GM18502 (cell line): Measurements from ENCODE around the gene ADAMTS13.

Experiments used
- ATAC-seq: cut with Tn5 transposase; IDR thresholded peaks from one replicate; pipeline ENCODE4 v1.9.1; 2021; ENCODE audit warnings: mild to moderate bottlenecking; ENCODE audit not compliant: unreplicated experiment, poor library complexity

The ADAMTS13 gene

DNA sequence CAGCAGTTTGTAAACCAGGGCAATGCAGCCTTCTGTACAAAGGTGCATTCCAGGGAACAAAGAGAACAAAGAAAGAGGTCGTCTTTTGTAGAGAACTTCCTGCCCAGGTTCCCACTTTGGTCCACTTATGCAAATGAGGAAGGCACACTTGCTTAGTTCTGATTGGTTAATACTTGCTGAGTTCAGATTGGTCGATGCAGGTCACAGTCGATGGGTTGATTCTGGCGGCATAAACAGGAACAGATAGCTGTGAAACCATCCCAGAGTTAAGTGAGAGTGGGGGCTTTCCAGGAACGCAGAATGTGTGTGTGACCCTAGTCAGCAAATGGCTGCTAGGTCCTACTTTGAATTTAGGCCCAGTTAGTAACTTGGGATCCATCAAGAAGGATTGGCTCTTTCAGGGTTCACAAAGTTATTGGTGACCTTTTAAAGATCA, 1.8 kb upstream of the ADAMTS13 start:
- ATAC-seq: peak; percentile 41

DNA sequence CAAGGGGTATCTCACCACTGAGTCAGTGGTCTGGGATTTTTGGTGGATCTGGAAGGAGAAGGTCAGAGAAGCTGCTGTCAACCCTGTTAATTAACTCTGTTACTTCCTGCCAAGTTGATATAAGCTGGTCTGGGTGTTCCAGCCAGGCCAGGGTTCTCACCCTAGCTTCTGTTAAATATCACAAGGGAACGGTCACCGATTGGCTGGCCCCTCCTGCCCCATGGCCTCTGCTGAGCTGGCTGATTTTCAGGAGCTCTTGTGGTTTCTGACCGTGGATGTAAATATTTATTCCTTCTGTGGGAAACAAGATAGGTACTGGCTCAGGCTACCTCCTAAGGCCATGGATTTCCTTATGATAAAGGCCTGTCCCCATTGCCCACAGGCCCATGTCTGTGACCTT, 1.0 kb downstream of the ADAMTS13 start:
- ATAC-seq: no peak

- ATAC-seq: no peak
Observed at GRCh38 chr9:133424187-133424586, 2.0 kb downstream of the ADAMTS13 start.

GRCh38 chr9:133425049-133425632, 3.0 kb downstream of the ADAMTS13 start:
- no peak for ATAC-seq

DNA sequence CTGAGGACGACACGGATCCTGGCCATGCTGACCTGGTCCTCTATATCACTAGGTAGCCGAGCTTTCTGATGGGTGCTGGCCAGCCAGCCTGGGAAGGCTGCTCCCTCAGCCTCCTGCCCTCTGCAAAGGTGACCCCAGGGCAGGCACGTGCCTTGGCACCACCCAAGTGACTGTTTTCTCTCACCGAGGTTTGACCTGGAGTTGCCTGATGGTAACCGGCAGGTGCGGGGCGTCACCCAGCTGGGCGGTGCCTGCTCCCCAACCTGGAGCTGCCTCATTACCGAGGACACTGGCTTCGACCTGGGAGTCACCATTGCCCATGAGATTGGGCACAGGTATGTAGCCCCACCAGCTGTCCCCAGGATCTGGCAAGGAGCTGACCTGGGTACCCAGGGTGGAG, 3.8 kb downstream of the ADAMTS13 start:
- ATAC-seq: no peak

DNA sequence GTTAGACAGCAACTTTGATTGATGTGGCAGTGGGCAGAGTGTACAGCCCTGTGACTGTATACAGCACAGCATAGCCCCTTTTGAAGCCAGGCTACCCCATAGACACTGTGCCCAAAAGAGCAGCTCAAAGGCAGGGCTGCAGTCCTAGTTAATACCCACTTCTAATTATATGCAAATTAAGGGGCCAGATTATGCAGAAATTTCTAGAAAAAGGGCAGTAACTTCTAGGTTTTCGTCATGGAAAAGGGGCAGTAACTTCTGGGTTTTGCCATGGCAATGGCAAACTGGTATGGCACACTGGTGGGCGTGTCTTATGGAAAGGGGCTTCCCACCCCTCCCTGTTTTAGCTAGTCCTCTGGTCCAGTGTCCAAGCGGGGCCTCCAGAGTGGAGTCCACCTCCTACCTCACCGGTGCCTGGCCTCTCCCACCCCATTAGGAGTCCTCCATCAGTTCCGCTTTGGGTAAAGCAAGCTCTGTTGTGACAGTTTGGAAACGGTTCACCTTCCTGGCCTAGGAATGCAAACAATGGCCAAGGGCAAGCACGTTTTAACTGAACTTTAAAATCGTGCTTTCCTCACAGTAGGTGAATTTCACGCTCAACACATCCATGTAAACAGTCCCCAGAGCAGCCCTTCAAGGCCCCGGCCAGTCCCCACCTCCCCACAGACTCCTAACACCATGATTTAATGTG, 5.6 kb downstream of the ADAMTS13 start:
- no peak for ATAC-seq

GRCh38 chr9:133428617-133429101, 6.5 kb downstream of the ADAMTS13 start:
- no peak for ATAC-seq

GRCh38 chr9:133429214-133429613, 7.0 kb downstream of the ADAMTS13 start:
- no peak for ATAC-seq

GRCh38 chr9:133429641-133430161, 7.5 kb downstream of the ADAMTS13 start:
- no peak for ATAC-seq

GRCh38 chr9:133430244-133430643, 8.1 kb downstream of the ADAMTS13 start:
- ATAC-seq: no peak

DNA sequence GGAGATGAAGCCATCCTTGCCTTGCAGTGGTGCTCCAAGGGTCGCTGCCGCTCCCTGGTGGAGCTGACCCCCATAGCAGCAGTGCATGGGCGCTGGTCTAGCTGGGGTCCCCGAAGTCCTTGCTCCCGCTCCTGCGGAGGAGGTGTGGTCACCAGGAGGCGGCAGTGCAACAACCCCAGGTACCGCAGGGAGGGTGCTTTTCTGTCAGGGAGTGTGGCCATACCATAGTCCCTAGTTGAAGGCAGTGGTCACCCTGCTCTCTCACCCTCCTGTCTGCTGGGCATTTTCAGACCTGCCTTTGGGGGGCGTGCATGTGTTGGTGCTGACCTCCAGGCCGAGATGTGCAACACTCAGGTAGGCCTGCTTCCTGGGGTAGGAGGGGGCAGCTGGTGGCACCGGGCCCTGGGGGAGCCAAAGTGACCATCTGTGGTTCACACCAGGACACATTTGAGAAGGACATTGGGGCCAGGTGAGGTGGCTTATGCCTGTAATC, 11.2 kb downstream of the ADAMTS13 start:
- no peak for ATAC-seq

DNA sequence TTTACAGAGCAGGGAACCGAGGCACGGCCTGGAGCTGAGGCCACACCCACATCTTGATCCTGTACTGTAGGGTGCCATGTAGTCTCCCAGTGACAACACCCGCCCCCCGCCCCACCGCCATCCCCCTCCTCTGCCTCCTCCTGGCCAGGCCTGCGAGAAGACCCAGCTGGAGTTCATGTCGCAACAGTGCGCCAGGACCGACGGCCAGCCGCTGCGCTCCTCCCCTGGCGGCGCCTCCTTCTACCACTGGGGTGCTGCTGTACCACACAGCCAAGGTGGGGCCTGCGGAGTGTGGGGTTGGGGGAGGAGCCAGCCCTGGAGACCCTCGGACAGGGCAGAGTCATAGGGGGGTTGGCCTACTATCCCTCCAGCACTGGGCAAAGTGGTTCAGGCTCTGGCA, 14.5 kb downstream of the ADAMTS13 start:
- no peak for ATAC-seq

DNA sequence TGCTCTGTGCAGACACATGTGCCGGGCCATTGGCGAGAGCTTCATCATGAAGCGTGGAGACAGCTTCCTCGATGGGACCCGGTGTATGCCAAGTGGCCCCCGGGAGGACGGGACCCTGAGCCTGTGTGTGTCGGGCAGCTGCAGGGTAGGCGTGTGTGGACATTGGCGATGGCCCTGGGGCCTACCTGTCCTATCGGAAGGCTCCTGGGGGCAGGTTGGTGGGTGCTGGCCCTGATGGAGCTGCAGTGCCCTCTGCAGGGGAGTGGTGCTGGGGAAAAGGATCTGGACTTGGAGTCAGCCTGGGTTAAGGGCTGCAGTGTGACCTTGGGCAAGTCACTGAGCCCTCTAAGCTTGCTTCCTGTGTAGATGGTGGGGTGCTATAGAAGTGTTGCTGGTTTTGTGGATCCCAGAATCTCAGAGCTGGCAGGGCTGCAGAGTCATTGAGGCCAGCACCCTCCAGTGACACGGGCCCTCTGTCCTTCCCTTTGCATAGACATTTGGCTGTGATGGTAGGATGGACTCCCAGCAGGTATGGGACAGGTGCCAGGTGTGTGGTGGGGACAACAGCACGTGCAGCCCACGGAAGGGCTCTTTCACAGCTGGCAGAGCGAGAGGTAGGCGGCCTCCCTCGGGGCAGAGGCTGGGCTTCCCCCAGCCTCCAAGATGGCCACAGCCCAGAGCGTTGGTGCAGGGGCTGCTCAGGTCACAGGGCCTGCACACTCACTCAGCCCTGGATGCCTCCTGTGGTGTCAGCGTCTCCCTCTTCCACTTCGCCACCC, 15.8 kb downstream of the ADAMTS13 start:
- no peak for ATAC-seq

- no peak for ATAC-seq
Observed at GRCh38 chr9:133439337-133439736, 17.2 kb downstream of the ADAMTS13 start.

DNA sequence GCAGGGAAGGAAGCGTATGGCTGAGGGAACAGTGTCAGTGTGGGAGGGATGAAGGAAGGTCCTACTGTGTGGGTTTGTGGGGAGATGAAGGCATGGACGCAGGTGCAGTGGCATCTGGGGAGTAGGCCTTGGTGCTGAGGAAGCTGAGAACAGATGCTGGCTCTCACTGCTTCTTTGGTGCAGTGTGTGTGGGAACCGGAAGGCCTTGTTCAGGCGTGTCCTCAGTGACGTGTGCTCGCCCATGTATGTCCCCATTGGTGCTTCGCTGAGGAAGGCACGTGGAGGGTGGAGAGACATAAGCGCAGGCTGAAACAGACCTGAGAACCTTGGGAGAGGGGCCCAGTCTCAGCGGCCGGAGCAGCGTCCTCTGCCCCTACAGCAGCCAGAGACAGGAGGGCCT, 18.7 kb downstream of the ADAMTS13 start:
- ATAC-seq: peak; percentile 65

DNA sequence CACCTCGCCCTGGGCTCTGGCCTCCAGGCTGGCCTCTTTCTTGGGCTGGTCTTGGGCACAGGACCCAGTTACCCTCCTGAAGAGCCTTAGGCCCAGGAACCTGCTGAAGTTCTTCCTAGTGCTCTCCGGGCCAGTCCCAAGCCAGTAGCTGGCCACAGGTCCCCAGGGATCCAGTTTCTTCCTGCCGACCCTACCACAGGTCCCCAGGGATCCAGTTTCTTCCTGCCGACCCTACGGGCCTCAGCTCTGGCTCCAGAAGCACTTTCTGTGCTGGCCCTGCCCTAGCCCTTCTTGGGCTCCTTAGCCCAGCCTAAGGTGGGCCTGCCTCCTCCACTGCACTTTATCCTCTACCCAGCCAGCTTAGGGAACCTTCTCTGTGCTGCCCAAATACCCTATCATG, 19.4 kb downstream of the ADAMTS13 start:
- ATAC-seq: no peak

DNA sequence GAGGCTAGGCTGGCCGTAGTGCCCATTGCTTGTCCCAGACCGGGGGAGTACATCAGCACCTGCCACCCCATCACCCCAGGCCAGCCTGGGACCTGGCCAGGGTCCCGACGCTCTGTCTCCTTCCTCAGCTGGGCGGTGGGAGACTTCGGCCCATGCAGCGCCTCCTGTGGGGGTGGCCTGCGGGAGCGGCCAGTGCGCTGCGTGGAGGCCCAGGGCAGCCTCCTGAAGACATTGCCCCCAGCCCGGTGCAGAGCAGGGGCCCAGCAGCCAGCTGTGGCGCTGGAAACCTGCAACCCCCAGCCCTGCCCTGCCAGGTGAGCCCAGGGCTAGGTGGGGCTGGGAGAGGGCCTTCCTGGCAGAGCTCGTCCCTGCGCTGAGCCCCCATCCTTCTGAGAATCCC, 21.1 kb downstream of the ADAMTS13 start:
- no peak for ATAC-seq

DNA sequence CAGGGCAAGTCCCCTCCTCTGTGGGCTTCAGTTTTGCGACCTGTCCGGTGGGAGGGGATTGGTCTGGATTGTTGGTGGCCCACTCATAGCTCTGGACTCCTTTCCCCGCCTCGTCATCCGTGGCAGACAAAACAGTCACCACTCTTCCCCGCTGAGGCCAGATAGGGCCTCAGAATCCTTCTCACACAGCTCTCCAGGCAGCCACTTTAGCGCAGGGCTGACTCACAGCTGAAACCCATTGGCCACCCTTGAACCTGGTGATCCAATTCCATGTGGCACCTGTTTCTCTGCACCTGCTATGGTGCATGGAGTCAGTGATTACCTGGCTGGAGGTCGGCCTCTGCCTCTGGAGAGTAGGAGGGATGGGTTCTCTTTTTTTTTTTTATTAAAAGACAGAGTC, 21.8 kb downstream of the ADAMTS13 start:
- no peak for ATAC-seq

DNA sequence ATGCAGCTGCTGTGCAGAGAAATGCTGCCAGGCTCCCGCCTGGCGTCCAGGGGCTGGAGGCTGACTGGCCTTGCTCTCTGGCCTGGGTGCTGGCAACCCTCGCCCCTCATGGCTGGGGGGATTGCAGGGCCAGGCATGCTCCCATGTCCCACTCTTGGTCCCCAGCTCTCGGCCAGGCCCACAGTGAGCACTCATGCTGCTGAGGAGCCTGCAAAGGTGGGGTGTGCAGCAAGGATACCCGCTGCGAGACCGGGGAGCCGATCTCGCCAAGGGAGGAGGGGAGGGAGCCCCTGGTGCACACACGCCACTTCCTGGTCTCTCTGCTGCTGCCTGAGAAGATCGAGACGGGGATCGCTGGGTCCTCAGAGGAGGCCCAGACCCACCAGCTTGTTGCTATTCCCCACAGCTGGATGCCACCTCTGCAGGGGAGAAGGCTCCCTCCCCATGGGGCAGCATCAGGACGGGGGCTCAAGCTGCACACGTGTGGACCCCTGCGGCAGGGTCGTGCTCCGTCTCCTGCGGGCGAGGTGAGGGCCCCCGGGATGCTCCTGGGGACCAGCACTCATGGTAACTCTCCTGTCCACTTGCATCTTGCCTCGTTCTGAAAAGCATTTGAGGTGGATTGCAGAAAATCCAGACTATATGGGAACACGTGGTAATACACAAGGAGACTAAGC, 23.3 kb downstream of the ADAMTS13 start:
- ATAC-seq: no peak

DNA sequence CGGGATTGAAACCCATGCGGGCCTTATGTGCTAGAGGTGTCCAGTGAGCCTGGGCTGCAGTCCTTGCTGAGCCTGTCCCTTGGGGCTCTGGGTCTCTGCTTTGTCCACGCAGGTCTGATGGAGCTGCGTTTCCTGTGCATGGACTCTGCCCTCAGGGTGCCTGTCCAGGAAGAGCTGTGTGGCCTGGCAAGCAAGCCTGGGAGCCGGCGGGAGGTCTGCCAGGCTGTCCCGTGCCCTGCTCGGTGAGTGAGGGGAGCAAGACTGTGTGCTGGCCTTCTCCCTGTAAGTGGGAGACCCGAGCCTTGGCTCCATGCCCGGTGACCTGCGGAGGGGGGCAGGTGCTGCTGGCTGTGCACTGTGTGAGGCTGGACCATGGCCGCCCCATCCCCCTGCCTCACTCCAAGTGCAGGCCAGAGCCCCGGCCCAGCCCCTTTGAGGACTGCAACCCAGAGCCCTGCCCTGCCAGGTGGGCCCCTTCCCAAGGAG, 26.4 kb downstream of the ADAMTS13 start:
- no peak for ATAC-seq
